H1 (cell line): ENCODE data around the gene SEMA5B.

Source experiments
- CHD2 ChIP-seq: IDR thresholded peaks from 2 replicates; pipeline ENCODE4 v1.6.1; 2012; ENCODE audit warnings: low read length, improper control_type of control experiment
- CTCF ChIP-seq, 3 experiments: IDR thresholded peaks; 1 replicate in 2 of 3; 2 replicates in 1 of 3; pipeline versions ENCODE4 v1.5.1 to v1.6.1; 2011; ENCODE audit warnings: low read length in 3 of 3, mild to moderate bottlenecking in 3 of 3, inconsistent platforms in 2 of 3, low read depth in 1 of 3, moderate library complexity in 1 of 3; ENCODE audit not compliant: insufficient read depth in 1 of 3; ENCODE audit errors: control extremely low read depth in 1 of 3
- EP300 ChIP-seq, 2 experiments: IDR thresholded peaks; 1 replicate in 1 of 2; 2 replicates in 1 of 2; pipeline ENCODE4 v1.6.1; 2011 to 2012; ENCODE audit warnings: low read depth in 2 of 2, low read length in 2 of 2, mild to moderate bottlenecking in 2 of 2, borderline replicate concordance in 1 of 2, inconsistent platforms in 1 of 2, moderate library complexity in 1 of 2
- GTF2F1 ChIP-seq: IDR thresholded peaks from 2 replicates; pipeline ENCODE4 v1.6.1; 2012; ENCODE audit warnings: low read depth, low read length, improper control_type of control experiment, borderline replicate concordance
- RAD21 ChIP-seq, 2 experiments: IDR thresholded peaks in 1 of 2; conservative IDR thresholded peaks in 1 of 2; 2 replicates each; pipeline ENCODE4 v1.6.1; 2011; ENCODE audit warnings: low read depth in 2 of 2, low read length in 2 of 2, improper control_type of control experiment in 1 of 2, inconsistent platforms in 1 of 2, mild to moderate bottlenecking in 1 of 2, moderate library complexity in 1 of 2
- SP1 ChIP-seq: IDR thresholded peaks from 2 replicates; pipeline ENCODE4 v1.6.1; 2011; ENCODE audit warnings: low read depth, low read length

GRCh38 chr3:122966045-122966444, 61.5 kb downstream of the SEMA5B start:
- no peak for TF ChIP-seq CTCF (IDR thresholded peaks at IDR 0.05; ENCODE audit: control extremely low read depth in 1 of 3, insufficient read depth in 1 of 3, low read depth in 1 of 3, low read length in 3 of 3)
- TF ChIP-seq SP1, result no peak
- TF ChIP-seq EP300 (IDR thresholded peaks at IDR 0.05; ENCODE audit: borderline replicate concordance in 1 of 2, low read depth in 2 of 2, low read length in 2 of 2), result no peak
- no peak for TF ChIP-seq GTF2F1
- TF ChIP-seq CHD2, result no peak
- no peak for TF ChIP-seq RAD21 (IDR thresholded peaks at IDR 0.05 in 1 of 2, conservative IDR thresholded peaks at IDR 0.05 in 1 of 2; ENCODE audit: low read depth in 2 of 2, low read length in 2 of 2)
